PC-9 (cell line): ENCODE measurements around the gene CACNA1A.

ENCODE experiments used
- EZH2 ChIP-seq: fragments of 200-600 bp; sonication (generic); IDR thresholded peaks from 2 replicates; pipeline ENCODE4 v1.8.0; 2017; ENCODE audit warnings: antibody characterized with exemption, low read depth
- TF ChIP-seq, protein P1 (sequence below): fragments of 200-600 bp; sonication (generic); conservative IDR thresholded peaks from 2 replicates; pipeline ENCODE4 v1.6.1; 2017; ENCODE audit warnings: mixed run types, antibody characterized with exemption, mild to moderate bottlenecking, moderate library complexity

- TF ChIP-seq, protein P1, sequence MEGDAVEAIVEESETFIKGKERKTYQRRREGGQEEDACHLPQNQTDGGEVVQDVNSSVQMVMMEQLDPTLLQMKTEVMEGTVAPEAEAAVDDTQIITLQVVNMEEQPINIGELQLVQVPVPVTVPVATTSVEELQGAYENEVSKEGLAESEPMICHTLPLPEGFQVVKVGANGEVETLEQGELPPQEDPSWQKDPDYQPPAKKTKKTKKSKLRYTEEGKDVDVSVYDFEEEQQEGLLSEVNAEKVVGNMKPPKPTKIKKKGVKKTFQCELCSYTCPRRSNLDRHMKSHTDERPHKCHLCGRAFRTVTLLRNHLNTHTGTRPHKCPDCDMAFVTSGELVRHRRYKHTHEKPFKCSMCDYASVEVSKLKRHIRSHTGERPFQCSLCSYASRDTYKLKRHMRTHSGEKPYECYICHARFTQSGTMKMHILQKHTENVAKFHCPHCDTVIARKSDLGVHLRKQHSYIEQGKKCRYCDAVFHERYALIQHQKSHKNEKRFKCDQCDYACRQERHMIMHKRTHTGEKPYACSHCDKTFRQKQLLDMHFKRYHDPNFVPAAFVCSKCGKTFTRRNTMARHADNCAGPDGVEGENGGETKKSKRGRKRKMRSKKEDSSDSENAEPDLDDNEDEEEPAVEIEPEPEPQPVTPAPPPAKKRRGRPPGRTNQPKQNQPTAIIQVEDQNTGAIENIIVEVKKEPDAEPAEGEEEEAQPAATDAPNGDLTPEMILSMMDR: no peak
- TF ChIP-seq EZH2: no peak
Observed at GRCh38 chr19:13381827-13382632, 124.2 kb downstream of the CACNA1A start.
